Upper lobe of left lung (tissue), 4 donors: ENCODE data around the gene ANKRD28.

ENCODE experiments used
- EP300 ChIP-seq, 4 donors: sonication (generic); formaldehyde crosslinking; IDR thresholded peaks; one replicate each; pipeline ENCODE4 v1.5.1; 2017; ENCODE audit warnings: antibody characterized with exemption in 4 of 4, control low read depth in 2 of 4
- TF ChIP-seq, protein P1 (sequence below), 6 experiments: fragments of 450-650 bp in 4 of 6; fragments of 200-600 bp in 2 of 6; sonication (generic) in 2 of 6; IDR thresholded peaks; one replicate each; pipeline ENCODE4 v1.5.1; 2016 to 2019; ENCODE audit warnings: antibody characterized with exemption in 6 of 6

DNA sequence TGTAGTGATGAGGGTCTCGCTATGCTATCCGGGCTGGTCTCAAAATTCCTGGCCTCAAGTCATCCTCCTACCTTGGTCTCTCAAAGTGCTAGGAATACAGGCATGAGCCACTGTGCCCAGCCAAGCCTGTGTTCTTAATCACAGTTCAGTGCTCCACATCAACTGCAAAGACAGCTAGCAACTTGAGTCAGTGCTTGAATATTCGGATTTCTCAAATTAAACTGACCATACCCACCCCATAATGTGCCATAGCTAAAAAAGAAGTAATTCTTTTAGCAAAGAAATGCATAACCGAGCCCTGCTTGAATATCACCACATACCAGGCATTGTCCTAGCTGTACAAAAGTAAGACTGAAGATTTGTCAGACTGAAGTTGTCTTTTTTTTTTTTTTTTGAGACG is 107.0 kb downstream of the ANKRD28 start:
- TF ChIP-seq, protein P1, sequence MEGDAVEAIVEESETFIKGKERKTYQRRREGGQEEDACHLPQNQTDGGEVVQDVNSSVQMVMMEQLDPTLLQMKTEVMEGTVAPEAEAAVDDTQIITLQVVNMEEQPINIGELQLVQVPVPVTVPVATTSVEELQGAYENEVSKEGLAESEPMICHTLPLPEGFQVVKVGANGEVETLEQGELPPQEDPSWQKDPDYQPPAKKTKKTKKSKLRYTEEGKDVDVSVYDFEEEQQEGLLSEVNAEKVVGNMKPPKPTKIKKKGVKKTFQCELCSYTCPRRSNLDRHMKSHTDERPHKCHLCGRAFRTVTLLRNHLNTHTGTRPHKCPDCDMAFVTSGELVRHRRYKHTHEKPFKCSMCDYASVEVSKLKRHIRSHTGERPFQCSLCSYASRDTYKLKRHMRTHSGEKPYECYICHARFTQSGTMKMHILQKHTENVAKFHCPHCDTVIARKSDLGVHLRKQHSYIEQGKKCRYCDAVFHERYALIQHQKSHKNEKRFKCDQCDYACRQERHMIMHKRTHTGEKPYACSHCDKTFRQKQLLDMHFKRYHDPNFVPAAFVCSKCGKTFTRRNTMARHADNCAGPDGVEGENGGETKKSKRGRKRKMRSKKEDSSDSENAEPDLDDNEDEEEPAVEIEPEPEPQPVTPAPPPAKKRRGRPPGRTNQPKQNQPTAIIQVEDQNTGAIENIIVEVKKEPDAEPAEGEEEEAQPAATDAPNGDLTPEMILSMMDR (IDR thresholded peaks at IDR 0.05) = no peak
- TF ChIP-seq EP300 (IDR thresholded peaks at IDR 0.05) = no peak
